BJ (cell line): ENCODE measurements around the gene PXK. TPM values are rescaled to one million over a fixed set of nuclear protein-coding genes. Genes with fewer than 3 reads are reported as not detected.

Source experiments
- CTCF ChIA-PET: fragments of 350-600 bp; formaldehyde crosslinking; extraction: SDS; loops from one replicate; lab custom pipeline; 2021; ENCODE audit warnings: antibody characterized with exemption, inconsistent platforms; lab: Yijun Ruan, JAX
- POLR2A ChIA-PET: fragments of 300-600 bp; sonication (Branson Sonifier 250); formaldehyde crosslinking; extraction: SDS; loops from one replicate; lab custom pipeline; 2021; ENCODE audit warnings: antibody characterized with exemption; lab: Charles Lee
- DNase-seq: peaks from one replicate; pipeline ENCODE4 v3.0.0-alpha.2; 2011; ENCODE audit warnings: low read depth
- H3K27me3 ChIP-seq: 2 replicates; pipeline ENCODE4 v1.6.0; 2011; ENCODE audit warnings: low read length; ENCODE audit not compliant: control insufficient read depth, insufficient read depth
- H3K36me3 ChIP-seq: 2 replicates; pipeline ENCODE4 v1.5.1; 2011; ENCODE audit warnings: low read length; ENCODE audit not compliant: control insufficient read depth, insufficient read depth
- H3K4me3 ChIP-seq: 2 replicates; pipeline ENCODE4 v1.5.1; 2011; ENCODE audit warnings: low read depth, mild to moderate bottlenecking, control low read depth, low read length
- polyA plus RNA-seq: library from polyadenylated mRNA; depleted of rRNA; stranded (reverse); fragments of >200 nt; gene quantifications from 2 replicates; pipeline ENCODE4 v1.2.3, GENCODE V29; 2011; rRNA removed
- small RNA-seq: library from RNA; depleted of rRNA; stranded (forward); fragments of <200 nt; gene quantifications from one replicate; pipeline ENCODE3, GENCODE V24; 2012; ENCODE audit warnings: low replicate concordance, low read depth; ENCODE audit not compliant: insufficient read length
- TF ChIP-seq, protein P1 (sequence below): IDR thresholded peaks from 2 replicates; pipeline ENCODE4 v1.5.1; 2011; ENCODE audit warnings: low read depth, mild to moderate bottlenecking, control low read depth, inconsistent platforms, low read length, moderate library complexity; ENCODE audit not compliant: insufficient read depth

Gene PXK
- polyA plus RNA-seq, 1 experiment: 36.4 TPM

DNA sequence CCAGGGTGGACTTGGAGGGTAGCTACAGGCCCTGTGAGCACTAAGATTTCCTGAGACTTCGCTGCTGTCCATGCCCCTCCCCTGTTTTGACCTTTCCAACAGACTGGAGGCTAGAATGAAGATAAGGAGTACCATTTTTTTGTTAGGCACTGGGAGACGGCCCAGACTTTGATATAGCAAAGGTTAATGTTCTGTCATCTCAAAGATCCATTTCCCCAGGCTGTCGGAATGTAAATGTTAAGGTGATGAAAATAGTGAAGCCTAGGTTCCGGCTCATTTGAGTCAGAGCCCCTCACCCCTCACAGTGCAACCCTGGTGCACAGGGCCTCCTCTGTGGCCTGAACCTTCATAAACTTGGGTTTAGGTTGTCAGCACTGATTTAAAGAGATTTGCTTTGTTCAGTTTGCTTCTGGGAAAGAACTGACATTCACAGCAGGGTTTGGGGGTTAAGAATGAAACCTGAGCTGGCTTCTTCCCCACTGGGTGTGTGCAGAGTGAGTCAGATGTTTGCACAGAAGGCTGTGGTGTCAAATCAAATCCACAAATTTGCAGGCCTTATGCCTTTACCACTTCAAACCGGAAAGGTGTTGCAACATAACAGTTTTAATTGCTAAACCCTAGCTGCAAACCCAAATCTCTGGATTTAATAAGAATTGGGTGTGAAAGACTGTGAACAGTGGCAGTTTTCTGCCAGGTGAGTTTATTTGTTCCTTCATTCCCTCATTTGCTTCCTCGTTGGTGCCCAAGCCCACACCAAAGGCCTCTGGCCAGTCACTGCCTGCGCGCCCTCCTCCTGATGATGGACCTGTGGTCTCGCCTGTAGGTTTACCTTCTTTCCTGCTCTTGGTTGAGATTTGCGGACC, 138.6 kb downstream of the PXK start:
- Histone ChIP-seq H3K36me3 (no peaks in the 10 kb centered on the region), H3K27me3 (no peaks in the 10 kb centered on the region), H3K4me3 (no peak overlapping the region)
- DNase-seq: peak; percentile 40
- TF ChIP-seq, protein P1, sequence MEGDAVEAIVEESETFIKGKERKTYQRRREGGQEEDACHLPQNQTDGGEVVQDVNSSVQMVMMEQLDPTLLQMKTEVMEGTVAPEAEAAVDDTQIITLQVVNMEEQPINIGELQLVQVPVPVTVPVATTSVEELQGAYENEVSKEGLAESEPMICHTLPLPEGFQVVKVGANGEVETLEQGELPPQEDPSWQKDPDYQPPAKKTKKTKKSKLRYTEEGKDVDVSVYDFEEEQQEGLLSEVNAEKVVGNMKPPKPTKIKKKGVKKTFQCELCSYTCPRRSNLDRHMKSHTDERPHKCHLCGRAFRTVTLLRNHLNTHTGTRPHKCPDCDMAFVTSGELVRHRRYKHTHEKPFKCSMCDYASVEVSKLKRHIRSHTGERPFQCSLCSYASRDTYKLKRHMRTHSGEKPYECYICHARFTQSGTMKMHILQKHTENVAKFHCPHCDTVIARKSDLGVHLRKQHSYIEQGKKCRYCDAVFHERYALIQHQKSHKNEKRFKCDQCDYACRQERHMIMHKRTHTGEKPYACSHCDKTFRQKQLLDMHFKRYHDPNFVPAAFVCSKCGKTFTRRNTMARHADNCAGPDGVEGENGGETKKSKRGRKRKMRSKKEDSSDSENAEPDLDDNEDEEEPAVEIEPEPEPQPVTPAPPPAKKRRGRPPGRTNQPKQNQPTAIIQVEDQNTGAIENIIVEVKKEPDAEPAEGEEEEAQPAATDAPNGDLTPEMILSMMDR: no peak
- CTCF ChIA-PET: interaction anchor here (0.8 to 3.4 kb wide), 4 partner anchors 13 to 20 kb away, joined by 3 to 12 read pairs (median 5); partner anchors contain the start of gene KCTD6
- POLR2A ChIA-PET: no interaction called here

DNA sequence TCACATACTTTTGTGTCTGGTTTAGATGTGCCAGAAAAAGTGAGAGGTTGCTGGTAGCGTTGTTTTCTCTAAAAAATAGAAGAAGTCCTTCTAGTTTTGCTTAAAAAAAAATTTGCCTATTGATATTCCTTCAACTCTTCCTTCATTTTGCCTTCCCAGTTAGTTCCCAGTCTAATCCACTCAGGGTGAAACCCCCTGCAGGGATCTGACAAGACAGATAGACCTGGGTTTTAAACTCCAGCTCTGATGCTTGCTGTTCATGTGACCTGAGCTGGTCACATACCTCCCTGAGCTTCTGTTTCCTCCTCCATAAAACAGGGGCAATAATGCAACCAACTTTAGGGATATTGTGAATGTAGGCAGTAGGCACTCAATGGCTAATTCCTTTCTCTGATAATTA, 140.6 kb downstream of the PXK start:
- no peak overlapping the region for H3K4me3 ChIP-seq
- no peaks in the 10 kb centered on the region for H3K36me3 ChIP-seq
- POLR2A ChIA-PET: no interaction called here
- H3K27me3 ChIP-seq: no peaks in the 10 kb centered on the region
- CTCF ChIA-PET: interaction anchor here (1.1 to 3.4 kb wide), 3 partner anchors 10 to 18 kb away, joined by 4 to 12 read pairs (median 10); partner anchors contain the start of gene KCTD6
- DNase-seq: no peak
- TF ChIP-seq, protein P1: no peak

DNA sequence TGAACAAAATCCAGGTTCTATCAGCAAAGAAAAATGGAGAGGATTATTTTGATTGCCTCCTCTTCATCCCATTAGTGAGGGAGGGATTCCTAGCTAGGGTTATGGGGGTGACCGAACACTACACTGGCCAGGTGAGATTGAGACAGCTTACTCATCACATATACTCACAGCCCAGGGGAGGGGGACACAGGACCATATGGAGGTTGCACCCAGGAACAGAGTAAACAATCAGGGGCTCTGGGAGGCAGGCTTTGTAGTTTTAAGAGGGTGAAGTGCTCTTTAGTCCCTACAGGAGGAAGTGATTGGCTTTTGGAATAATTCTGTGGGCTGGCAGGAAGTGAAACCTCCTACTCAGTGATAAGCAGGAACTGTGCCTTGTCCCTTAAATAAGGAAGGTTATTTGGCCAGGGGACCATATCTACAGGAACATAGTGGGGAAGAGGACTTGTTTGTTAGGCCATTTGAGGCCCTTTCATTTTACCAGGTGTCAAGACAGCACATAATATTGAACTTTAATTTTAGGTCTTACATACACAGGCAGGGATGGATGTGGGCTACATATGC, 141.7 kb downstream of the PXK start:
- TF ChIP-seq, protein P1: no peak
- POLR2A ChIA-PET: no interaction called here
- H3K27me3 ChIP-seq: peaks cover 4% of the 10 kb centered on the region; the same call in 1 of the 2 replicates
- H3K4me3 ChIP-seq: no peak overlapping the region
- no peak for DNase-seq
- no peaks in the 10 kb centered on the region for H3K36me3 ChIP-seq
- CTCF ChIA-PET: interaction anchor here (0.7 to 1.1 kb wide), 2 partner anchors 10 to 17 kb away, joined by 4 read pairs; partner anchors contain the start of gene KCTD6

DNA sequence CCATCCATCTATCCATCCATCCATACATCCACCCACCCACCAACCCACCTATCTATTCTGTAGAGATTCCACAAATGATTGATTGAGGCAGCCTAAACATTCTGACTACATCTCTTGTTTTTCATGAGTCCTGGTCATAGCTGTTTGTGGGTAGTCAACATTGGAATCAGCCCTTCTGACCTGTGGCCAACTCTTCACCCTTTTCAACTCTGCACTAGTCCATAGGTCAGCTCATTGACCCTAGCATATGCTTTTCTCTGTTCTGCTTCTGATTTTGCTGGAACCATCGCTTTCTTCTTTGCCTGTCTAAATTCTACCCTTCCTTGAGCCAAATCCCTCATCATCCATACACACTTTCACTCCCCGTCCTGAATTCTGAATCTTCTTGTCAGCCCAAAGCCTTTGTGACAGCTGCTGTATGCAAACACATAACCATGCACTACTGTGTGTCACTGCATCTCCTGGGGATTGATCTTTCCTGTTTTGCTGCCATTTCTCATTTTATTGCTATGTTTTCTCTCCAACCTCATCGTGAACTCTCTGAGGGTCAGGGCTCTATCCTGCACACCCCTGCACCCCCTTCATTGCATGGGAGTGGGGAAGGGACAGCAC, 142.4 kb downstream of the PXK start:
- TF ChIP-seq, protein P1: no peak
- no peaks in the 10 kb centered on the region for H3K36me3 ChIP-seq
- no peak overlapping the region for H3K4me3 ChIP-seq
- CTCF ChIA-PET: interaction anchor here (0.7 kb wide), 1 partner anchor 11 kb away, joined by 4 read pairs; no protein-coding TSS in a partner anchor
- POLR2A ChIA-PET: no interaction called here
- peaks cover 4% of the 10 kb centered on the region; the same call in 1 of the 2 replicates for H3K27me3 ChIP-seq
- no peak for DNase-seq

Small RNA genes within 50 kb of the gene (small RNA-seq; reads per million reads assigned to genes)
- gene AC098479.1: not detected

Other genes with a start within 250 kb of the PXK start
- not detected in 2 replicates for gene DNASE1L3, start 121.9 kb upstream of the PXK start, polyA plus RNA-seq
- 7.3 and 9.2 TPM in 2 replicates for gene ABHD6, start 95.1 kb upstream of the PXK start, polyA plus RNA-seq
- 10.9 and 13.3 TPM in 2 replicates for gene RPP14, start 26.6 kb upstream of the PXK start, polyA plus RNA-seq
- gene HTD2, start 26.4 kb upstream of the PXK start, polyA plus RNA-seq: 5.2 and 8.3 TPM in 2 replicates
- gene PDHB, start 100.9 kb downstream of the PXK start, polyA plus RNA-seq: 86.1 and 99.6 TPM in 2 replicates
- gene KCTD6, start 159.2 kb downstream of the PXK start, polyA plus RNA-seq: 5.1 and 9.4 TPM in 2 replicates
- 32.3 and 39.6 TPM in 2 replicates for gene ACOX2, start 204.3 kb downstream of the PXK start, polyA plus RNA-seq
- gene FAM107A, start 244.5 kb downstream of the PXK start, polyA plus RNA-seq: 0.05 and 0.11 TPM in 2 replicates